PC-3 (cell line): ENCODE data around the gene PRELID2. TPM values are rescaled to one million over a fixed set of nuclear protein-coding genes. Genes with fewer than 3 reads are reported as not detected.

Source experiments
- ATAC-seq: fragments of 200-7000 bp; cut with Tn5 transposase; 2 replicates; pipeline ENCODE4 v1.9.1; 2020; ENCODE audit warnings: mild to moderate bottlenecking, moderate library complexity
- BruUV-seq: library from RNA; stranded (reverse); fragments of 400-500 nt; replicated peaks from 2 replicates; lab custom pipeline; 2021; lab: Mats Ljungman, UMichigan
- CTCF ChIA-PET: fragments of 300-600 bp; sonication (Branson Sonifier 250); formaldehyde crosslinking; loops from one replicate; lab custom pipeline; 2022; ENCODE audit warnings: antibody characterized with exemption; lab: Charles Lee
- POLR2A ChIA-PET: fragments of 300-600 bp; sonication (Branson Sonifier 250); formaldehyde crosslinking; loops from one replicate; lab custom pipeline; 2022; ENCODE audit warnings: antibody characterized with exemption; ENCODE audit not compliant: unreplicated experiment; lab: Charles Lee
- DNase-seq: peaks from one replicate; pipeline ENCODE4 v3.0.0-alpha.2; 2015
- H2AFZ ChIP-seq: fragments of 300-600 bp; sonication (generic); 2 replicates; pipeline ENCODE4 v1.6.0; 2016; ENCODE audit warnings: antibody characterized with exemption, low read length
- H3F3A ChIP-seq: fragments of 300-600 bp; sonication (generic); one replicate; pipeline ENCODE4 v1.6.0; 2017; ENCODE audit warnings: antibody characterized with exemption, low read length, control low read depth, mild to moderate bottlenecking; ENCODE audit not compliant: unreplicated experiment
- H3K27ac ChIP-seq: fragments of 300-600 bp; sonication (generic); 2 replicates; pipeline ENCODE4 v1.5.1; 2016; ENCODE audit warnings: mild to moderate bottlenecking, low read length
- H3K27me3 ChIP-seq: fragments of 300-600 bp; sonication (generic); 2 replicates; pipeline ENCODE4 v1.6.1; 2016; ENCODE audit warnings: low read length, mixed read lengths
- H3K36me3 ChIP-seq: fragments of 300-600 bp; sonication (generic); 2 replicates; pipeline ENCODE4 v1.6.1; 2016; ENCODE audit warnings: low read depth, mixed run types, low read length, mixed read lengths
- H3K4me1 ChIP-seq: fragments of 300-600 bp; sonication (generic); 2 replicates; pipeline ENCODE4 v1.5.1; 2016; ENCODE audit warnings: low read length; ENCODE audit not compliant: insufficient read depth
- H3K4me2 ChIP-seq: fragments of 300-600 bp; sonication (generic); 2 replicates; pipeline ENCODE4 v1.6.0; 2016; ENCODE audit warnings: low read length
- H3K4me3 ChIP-seq: fragments of 300-600 bp; sonication (generic); 2 replicates; pipeline ENCODE4 v1.5.1; 2016; ENCODE audit warnings: mild to moderate bottlenecking, low read length, mixed read lengths
- H3K79me2 ChIP-seq: fragments of 300-600 bp; sonication (generic); 2 replicates; pipeline ENCODE4 v1.6.1; 2017; ENCODE audit warnings: low read length, mixed read lengths
- H3K9ac ChIP-seq: fragments of 300-600 bp; sonication (generic); 2 replicates; pipeline ENCODE4 v1.6.0; 2016; ENCODE audit warnings: mild to moderate bottlenecking, low read length
- H3K9me2 ChIP-seq: fragments of 300-600 bp; sonication (generic); replicated peaks from 2 replicates; pipeline ENCODE4 v1.6.1; 2016; ENCODE audit warnings: mixed run types, low read length, mixed read lengths
- H3K9me3 ChIP-seq: fragments of 300-600 bp; sonication (generic); 2 replicates; pipeline ENCODE4 v1.6.1; 2016; ENCODE audit warnings: low read length, mixed read lengths
- H4K20me1 ChIP-seq: fragments of 300-600 bp; sonication (generic); 2 replicates; pipeline ENCODE4 v1.6.1; 2016; ENCODE audit warnings: low read length, mixed read lengths
- EZH2 ChIP-seq: fragments of 300-600 bp; sonication (generic); IDR thresholded peaks from one replicate; pipeline ENCODE4 v1.6.1; 2017; ENCODE audit warnings: antibody characterized with exemption, mild to moderate bottlenecking, low read length; ENCODE audit not compliant: unreplicated experiment
- EZH2phosphoT487 ChIP-seq: fragments of 300-600 bp; sonication (generic); IDR thresholded peaks from 2 replicates; pipeline ENCODE4 v1.6.1; 2018; ENCODE audit warnings: mild to moderate bottlenecking, antibody characterized with exemption, low read length, borderline replicate concordance
- intact Hi-C: fragments of 100-400 bp; cut with micrococcal nuclease; formaldehyde crosslinking; loops from 2 replicates; pipeline ENCODE4 v1.9.0; 2023
- total RNA-seq: library from RNA; depleted of rRNA; stranded (reverse); fragments of >200 nt; gene quantifications from 2 replicates; pipeline ENCODE4 v1.2.3, GENCODE V29; 2014
- TF ChIP-seq, protein P1 (sequence below): fragments of 300-600 bp; sonication (generic); conservative IDR thresholded peaks from 2 replicates; pipeline ENCODE4 v1.5.1; 2017; ENCODE audit warnings: antibody characterized with exemption, low read depth, mild to moderate bottlenecking, low read length

Gene PRELID2
- total RNA-seq, 1 experiment from 2014 or later = 23.7 TPM

DNA sequence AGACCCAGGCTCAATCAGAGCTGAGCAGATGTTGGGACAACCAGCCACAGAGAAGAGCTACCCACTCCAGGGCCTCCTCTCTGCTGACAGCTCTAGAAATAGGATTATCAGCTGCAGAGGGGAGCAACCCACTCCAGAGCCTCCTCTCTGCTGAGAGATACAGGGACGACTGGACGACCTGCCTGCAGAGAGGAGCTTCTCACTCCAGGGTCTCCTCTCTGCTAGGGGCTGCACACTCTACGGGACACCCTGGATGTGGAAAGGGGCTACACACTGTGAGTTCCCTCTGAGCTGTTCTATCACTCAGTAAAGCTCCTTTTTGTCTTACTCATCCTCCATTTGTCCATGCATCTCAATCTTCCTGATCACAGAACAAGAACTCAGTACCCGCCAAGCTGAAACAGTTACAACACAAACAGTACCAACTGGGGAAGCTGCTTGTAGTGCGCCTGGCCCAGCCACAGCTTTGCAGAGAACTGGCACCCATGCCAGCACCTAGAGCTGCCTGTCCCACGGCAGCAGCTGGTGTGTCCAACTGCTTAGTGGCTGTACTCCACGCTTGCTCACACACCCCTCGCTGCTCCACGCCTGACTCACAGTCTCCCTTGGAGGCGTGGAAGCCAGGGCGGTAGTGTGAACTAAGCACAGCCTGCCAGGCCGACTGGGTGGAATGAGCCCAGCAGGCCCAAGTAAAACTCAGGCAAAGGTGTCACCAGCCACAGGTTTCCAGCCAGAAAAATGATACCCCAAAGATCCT is 56.8 kb downstream of the PRELID2 start:
- no peaks in the 10 kb centered on the region for H3F3A ChIP-seq

DNA sequence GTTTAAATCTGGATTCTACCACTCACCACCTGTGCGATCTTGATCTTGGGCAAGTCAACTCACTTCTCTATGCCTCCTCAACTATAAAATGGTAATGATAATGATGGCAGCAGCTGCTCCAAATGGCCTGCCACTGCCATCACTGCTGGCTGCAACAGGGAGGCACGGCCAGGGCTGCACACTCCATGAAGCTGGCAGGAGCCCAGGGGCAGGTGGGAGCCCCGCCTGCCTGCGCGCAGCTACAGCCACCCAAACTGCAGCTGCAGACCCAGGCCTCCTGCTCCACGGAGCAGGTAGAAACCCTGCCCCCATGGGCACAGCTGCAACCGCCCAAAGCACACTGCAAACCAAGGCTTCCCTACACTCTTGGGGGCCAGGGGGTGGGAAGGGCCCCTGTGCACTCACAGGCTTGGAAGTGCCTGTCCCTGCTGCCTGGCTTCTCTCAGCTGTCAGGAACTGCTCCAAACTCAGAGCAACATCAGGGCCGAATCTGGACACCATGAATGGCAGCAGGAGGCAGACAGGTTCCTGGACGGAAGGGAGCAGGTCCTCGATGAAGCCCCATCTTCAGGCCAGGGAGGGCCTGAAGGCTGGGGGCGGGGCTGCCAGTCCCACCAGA is 57.6 kb downstream of the PRELID2 start:
- Histone ChIP-seq H3K9me2 (no peaks in the 10 kb centered on the region), H2AFZ (no peak overlapping the region), H3K79me2 (no peaks in the 10 kb centered on the region), H3K4me1 (peaks cover 12% of the 10 kb centered on the region), H3K4me3 (no peak overlapping the region), H3K4me2 (no peak overlapping the region), H3K27me3 (no peaks in the 10 kb centered on the region), H3K36me3 (no peaks in the 10 kb centered on the region), H3K9ac (no peak overlapping the region), H3F3A (no peaks in the 10 kb centered on the region), H4K20me1 (no peaks in the 10 kb centered on the region), H3K9me3 (no peaks in the 10 kb centered on the region), H3K27ac (no peak overlapping the region)
- BruUV-seq = no TSS peak
- ATAC-seq (no peak), DNase-seq (no peak)
- TF ChIP-seq, protein P1, sequence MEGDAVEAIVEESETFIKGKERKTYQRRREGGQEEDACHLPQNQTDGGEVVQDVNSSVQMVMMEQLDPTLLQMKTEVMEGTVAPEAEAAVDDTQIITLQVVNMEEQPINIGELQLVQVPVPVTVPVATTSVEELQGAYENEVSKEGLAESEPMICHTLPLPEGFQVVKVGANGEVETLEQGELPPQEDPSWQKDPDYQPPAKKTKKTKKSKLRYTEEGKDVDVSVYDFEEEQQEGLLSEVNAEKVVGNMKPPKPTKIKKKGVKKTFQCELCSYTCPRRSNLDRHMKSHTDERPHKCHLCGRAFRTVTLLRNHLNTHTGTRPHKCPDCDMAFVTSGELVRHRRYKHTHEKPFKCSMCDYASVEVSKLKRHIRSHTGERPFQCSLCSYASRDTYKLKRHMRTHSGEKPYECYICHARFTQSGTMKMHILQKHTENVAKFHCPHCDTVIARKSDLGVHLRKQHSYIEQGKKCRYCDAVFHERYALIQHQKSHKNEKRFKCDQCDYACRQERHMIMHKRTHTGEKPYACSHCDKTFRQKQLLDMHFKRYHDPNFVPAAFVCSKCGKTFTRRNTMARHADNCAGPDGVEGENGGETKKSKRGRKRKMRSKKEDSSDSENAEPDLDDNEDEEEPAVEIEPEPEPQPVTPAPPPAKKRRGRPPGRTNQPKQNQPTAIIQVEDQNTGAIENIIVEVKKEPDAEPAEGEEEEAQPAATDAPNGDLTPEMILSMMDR = no peak
- TF ChIP-seq EZH2phosphoT487 (no peak), EZH2 (no peak)
- ChIA-PET CTCF (no interaction called here), POLR2A (no interaction called here)
- intact Hi-C loops = no loop called here

More for the DNA sequence above, 56.8 kb downstream of the PRELID2 start:
- H3K9me2 ChIP-seq = no peaks in the 10 kb centered on the region
- no TSS peak for BruUV-seq
- H3K27ac ChIP-seq = no peak overlapping the region
- H3K4me2 ChIP-seq = no peak overlapping the region
- no peaks in the 10 kb centered on the region for H3K79me2 ChIP-seq
- TF ChIP-seq EZH2phosphoT487 (no peak), EZH2 (no peak)
- TF ChIP-seq, protein P1 = no peak
- H3K4me3 ChIP-seq = no peak overlapping the region
- no peak for DNase-seq
- no peak overlapping the region for H2AFZ ChIP-seq
- ChIA-PET CTCF (no interaction called here), POLR2A (no interaction called here)
- no peaks in the 10 kb centered on the region for H3K36me3 ChIP-seq
- H3K4me1 ChIP-seq = peaks cover 12% of the 10 kb centered on the region
- H3K9ac ChIP-seq = no peak overlapping the region
- H3K9me3 ChIP-seq = no peaks in the 10 kb centered on the region
- ATAC-seq = no peak
- H4K20me1 ChIP-seq = no peaks in the 10 kb centered on the region
- intact Hi-C loops = no loop called here
- H3K27me3 ChIP-seq = no peaks in the 10 kb centered on the region

DNA sequence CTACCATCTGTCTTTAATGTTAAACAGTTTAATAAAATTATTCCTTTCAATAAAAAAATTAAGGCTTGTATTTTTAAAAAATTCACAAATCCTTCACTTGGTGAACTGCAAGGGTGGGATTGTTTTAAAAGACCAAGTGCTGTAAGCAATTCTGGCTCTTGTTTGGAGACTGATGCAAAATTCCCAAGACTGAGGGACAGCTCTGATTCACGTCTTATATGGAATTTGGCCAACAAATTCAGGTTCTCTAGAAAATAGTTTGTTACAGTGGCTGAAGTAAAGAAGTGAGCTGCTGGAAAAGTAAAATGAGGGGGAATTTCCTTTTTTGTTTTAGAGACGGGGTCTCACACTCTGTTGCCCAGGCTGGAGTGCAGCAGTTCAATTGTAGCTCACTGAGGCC is 58.3 kb downstream of the PRELID2 start:
- Histone ChIP-seq H3F3A (no peaks in the 10 kb centered on the region), H3K79me2 (no peaks in the 10 kb centered on the region), H3K4me3 (no peak overlapping the region), H3K4me2 (no peak overlapping the region), H3K9me3 (no peaks in the 10 kb centered on the region), H4K20me1 (no peaks in the 10 kb centered on the region), H3K4me1 (peaks cover 12% of the 10 kb centered on the region), H3K36me3 (no peaks in the 10 kb centered on the region), H3K9me2 (no peaks in the 10 kb centered on the region), H3K27ac (no peak overlapping the region), H2AFZ (no peak overlapping the region), H3K9ac (no peak overlapping the region), H3K27me3 (no peaks in the 10 kb centered on the region)
- ATAC-seq (no peak), DNase-seq (peak; percentile 17)
- no TSS peak for BruUV-seq
- ChIA-PET POLR2A (no interaction called here), CTCF (no interaction called here)
- TF ChIP-seq, protein P1 = no peak
- TF ChIP-seq EZH2 (no peak), EZH2phosphoT487 (no peak)
- intact Hi-C loops = no loop called here
